ENCODE measurements around the gene PDPK1.
"Not testable (repeated sequence)": the region's sequence is repeated elsewhere in the genome, so short reads cannot be mapped to it uniquely, and the experiment has no call there.

Gene PDPK1

DNA sequence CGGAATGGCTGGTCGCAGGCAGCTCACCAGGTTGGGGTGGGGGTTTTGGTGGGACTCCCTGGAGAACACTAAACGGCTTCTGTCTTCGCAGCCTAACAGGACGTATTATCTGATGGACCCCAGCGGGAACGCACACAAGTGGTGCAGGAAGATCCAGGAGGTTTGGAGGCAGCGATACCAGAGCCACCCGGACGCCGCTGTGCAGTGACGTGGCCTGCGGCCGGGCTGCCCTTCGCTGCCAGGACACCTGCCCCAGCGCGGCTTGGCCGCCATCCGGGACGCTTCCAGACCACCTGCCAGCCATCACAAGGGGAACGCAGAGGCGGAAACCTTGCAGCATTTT, 59.7 kb downstream of the PDPK1 start:
- H3K4me3 ChIP-seq (ENCODE audit: low read length, poor library complexity, severe bottlenecking): no peak overlapping the region
- TF ChIP-seq, protein P1, sequence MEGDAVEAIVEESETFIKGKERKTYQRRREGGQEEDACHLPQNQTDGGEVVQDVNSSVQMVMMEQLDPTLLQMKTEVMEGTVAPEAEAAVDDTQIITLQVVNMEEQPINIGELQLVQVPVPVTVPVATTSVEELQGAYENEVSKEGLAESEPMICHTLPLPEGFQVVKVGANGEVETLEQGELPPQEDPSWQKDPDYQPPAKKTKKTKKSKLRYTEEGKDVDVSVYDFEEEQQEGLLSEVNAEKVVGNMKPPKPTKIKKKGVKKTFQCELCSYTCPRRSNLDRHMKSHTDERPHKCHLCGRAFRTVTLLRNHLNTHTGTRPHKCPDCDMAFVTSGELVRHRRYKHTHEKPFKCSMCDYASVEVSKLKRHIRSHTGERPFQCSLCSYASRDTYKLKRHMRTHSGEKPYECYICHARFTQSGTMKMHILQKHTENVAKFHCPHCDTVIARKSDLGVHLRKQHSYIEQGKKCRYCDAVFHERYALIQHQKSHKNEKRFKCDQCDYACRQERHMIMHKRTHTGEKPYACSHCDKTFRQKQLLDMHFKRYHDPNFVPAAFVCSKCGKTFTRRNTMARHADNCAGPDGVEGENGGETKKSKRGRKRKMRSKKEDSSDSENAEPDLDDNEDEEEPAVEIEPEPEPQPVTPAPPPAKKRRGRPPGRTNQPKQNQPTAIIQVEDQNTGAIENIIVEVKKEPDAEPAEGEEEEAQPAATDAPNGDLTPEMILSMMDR (conservative IDR thresholded peaks at IDR 0.05; ENCODE audit: low read length): no peak
- no peak for TF ChIP-seq EZH2phosphoT487 (IDR thresholded peaks at IDR 0.05; ENCODE audit: borderline replicate concordance)
- H3K27me3 ChIP-seq (ENCODE audit: insufficient read depth, low read length, poor library complexity, severe bottlenecking): no peaks in the 10 kb centered on the region
- no peak overlapping the region for H3K9ac ChIP-seq (ENCODE audit: low read depth, low read length, poor library complexity, severe bottlenecking)
- H3K4me1 ChIP-seq (ENCODE audit: insufficient read depth, low read length, poor library complexity, severe bottlenecking): peaks cover 2% of the 10 kb centered on the region
- H3K4me2 ChIP-seq (ENCODE audit: low read depth, low read length, poor library complexity, severe bottlenecking): no peak overlapping the region
- no peaks in the 10 kb centered on the region for H4K20me1 ChIP-seq (ENCODE audit: insufficient read depth, low read length, poor library complexity, severe bottlenecking)
- H3K36me3 ChIP-seq (ENCODE audit: insufficient read depth, low read length): peaks cover 6% of the 10 kb centered on the region; the same call in 1 of the 2 replicates
- no peaks in the 10 kb centered on the region for H3K9me2 ChIP-seq (replicated peaks; ENCODE audit: low read depth, low read length)
- no peak overlapping the region for H2AFZ ChIP-seq (ENCODE audit: low read length)
- no peaks in the 10 kb centered on the region for H3F3A ChIP-seq (ENCODE audit: low read depth)
- no peaks in the 10 kb centered on the region for H3K9me3 ChIP-seq (ENCODE audit: insufficient read depth, low read depth, low read length)
- no peaks in the 10 kb centered on the region for H3K79me2 ChIP-seq (ENCODE audit: insufficient read depth, low read length)

DNA sequence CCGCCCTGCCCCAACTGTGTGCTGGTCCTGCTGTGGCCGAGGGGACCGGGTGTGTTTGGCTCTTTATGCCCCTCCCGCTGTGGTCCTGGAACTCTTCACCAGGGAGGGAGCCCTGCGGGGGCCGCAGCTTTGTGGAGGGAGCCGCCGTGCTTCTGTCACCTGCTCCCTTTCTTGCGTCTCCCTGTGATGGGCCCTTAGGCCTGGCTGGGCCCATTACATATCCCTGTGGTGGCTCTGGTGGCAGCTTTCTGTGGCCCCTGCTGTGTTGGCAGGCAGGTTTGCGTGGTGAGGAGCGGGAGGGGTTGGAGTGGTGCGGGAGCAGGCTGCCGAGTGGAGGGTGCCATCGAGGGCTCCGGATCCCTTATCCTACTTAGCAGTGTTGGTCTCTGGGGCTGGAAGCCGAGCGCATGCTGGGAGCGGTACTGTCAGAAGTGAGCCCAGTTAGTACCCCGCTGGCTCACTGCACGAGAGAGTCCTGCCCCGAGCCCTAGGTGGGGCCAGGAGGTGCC, 60.4 kb downstream of the PDPK1 start:
- no peaks in the 10 kb centered on the region for H3F3A ChIP-seq (ENCODE audit: low read depth)
- H3K27me3 ChIP-seq (ENCODE audit: insufficient read depth, low read length, poor library complexity, severe bottlenecking): no peaks in the 10 kb centered on the region
- no peak overlapping the region for H3K4me2 ChIP-seq (ENCODE audit: low read depth, low read length, poor library complexity, severe bottlenecking)
- no peaks in the 10 kb centered on the region for H4K20me1 ChIP-seq (ENCODE audit: insufficient read depth, low read length, poor library complexity, severe bottlenecking)
- peaks cover 6% of the 10 kb centered on the region; the same call in 1 of the 2 replicates for H3K36me3 ChIP-seq (ENCODE audit: insufficient read depth, low read length)
- H3K9me3 ChIP-seq (ENCODE audit: insufficient read depth, low read depth, low read length): no peaks in the 10 kb centered on the region
- no peak overlapping the region for H3K4me3 ChIP-seq (ENCODE audit: low read length, poor library complexity, severe bottlenecking)
- no peak overlapping the region for H3K9ac ChIP-seq (ENCODE audit: low read depth, low read length, poor library complexity, severe bottlenecking)
- peaks cover 1% of the 10 kb centered on the region; the same call in 1 of the 2 replicates for H3K79me2 ChIP-seq (ENCODE audit: insufficient read depth, low read length)
- no peak for TF ChIP-seq EZH2phosphoT487 (IDR thresholded peaks at IDR 0.05; ENCODE audit: borderline replicate concordance)
- TF ChIP-seq, protein P1 (conservative IDR thresholded peaks at IDR 0.05; ENCODE audit: low read length): no peak
- H2AFZ ChIP-seq (ENCODE audit: low read length): no peak overlapping the region
- H3K9me2 ChIP-seq (replicated peaks; ENCODE audit: low read depth, low read length): no peaks in the 10 kb centered on the region
- H3K4me1 ChIP-seq (ENCODE audit: insufficient read depth, low read length, poor library complexity, severe bottlenecking): peaks cover 7% of the 10 kb centered on the region

DNA sequence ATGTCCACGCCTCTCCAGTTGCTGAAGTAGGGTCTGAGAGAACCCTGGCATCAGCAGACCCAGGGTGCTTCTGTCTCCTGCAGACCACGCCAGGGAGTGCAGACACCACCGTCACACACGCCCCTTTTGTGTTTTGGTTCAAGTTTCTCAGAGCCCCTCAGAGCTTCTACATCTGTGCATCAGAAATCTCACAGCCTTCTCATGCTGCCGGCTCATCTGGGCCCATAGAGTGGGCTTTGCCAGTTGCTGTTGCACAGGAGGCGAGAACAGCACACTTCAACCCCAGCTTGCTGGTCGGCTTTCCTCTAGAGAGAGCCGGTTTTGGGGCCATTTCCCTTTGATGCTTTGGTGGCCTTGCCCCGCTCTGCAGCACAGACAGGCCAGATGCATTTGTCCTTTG, 60.9 kb downstream of the PDPK1 start:
- H3K9ac ChIP-seq (ENCODE audit: low read depth, low read length, poor library complexity, severe bottlenecking): no peak overlapping the region
- H3K4me3 ChIP-seq (ENCODE audit: low read length, poor library complexity, severe bottlenecking): no peak overlapping the region
- peaks cover 6% of the 10 kb centered on the region; the same call in 1 of the 2 replicates for H3K36me3 ChIP-seq (ENCODE audit: insufficient read depth, low read length)
- no peak overlapping the region for H2AFZ ChIP-seq (ENCODE audit: low read length)
- H3F3A ChIP-seq (ENCODE audit: low read depth): no peaks in the 10 kb centered on the region
- no peak overlapping the region for H3K4me2 ChIP-seq (ENCODE audit: low read depth, low read length, poor library complexity, severe bottlenecking)
- no peak for TF ChIP-seq EZH2phosphoT487 (IDR thresholded peaks at IDR 0.05; ENCODE audit: borderline replicate concordance)
- TF ChIP-seq, protein P1 (conservative IDR thresholded peaks at IDR 0.05; ENCODE audit: low read length): no peak
- H3K79me2 ChIP-seq (ENCODE audit: insufficient read depth, low read length): peaks cover 6% of the 10 kb centered on the region
- peaks cover 7% of the 10 kb centered on the region for H3K4me1 ChIP-seq (ENCODE audit: insufficient read depth, low read length, poor library complexity, severe bottlenecking)
- peaks cover 3% of the 10 kb centered on the region for H4K20me1 ChIP-seq (ENCODE audit: insufficient read depth, low read length, poor library complexity, severe bottlenecking)
- no peaks in the 10 kb centered on the region for H3K27me3 ChIP-seq (ENCODE audit: insufficient read depth, low read length, poor library complexity, severe bottlenecking)
- no peaks in the 10 kb centered on the region for H3K9me3 ChIP-seq (ENCODE audit: insufficient read depth, low read depth, low read length)
- H3K9me2 ChIP-seq (replicated peaks; ENCODE audit: low read depth, low read length): no peaks in the 10 kb centered on the region

DNA sequence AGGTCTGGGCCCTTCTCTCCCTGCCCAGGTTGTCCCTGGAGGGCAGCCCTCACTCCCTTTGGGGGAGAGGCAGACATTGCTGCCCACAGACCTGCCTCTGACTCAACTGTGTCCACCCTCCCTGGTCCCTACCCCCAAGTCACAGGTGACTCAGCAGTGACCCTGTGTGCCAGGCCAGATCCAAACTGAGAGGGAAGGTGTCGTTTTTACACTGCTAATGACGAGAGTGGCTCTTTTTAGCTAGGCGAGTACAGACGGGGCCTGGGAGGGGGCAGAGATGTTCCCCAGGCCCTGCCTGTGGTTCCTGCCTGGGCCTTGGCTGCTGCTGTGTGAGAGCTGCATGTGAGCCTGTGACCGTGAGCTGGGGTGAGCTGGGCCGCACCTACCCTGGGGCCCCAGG, 61.3 kb downstream of the PDPK1 start:
- H3K4me1 ChIP-seq (ENCODE audit: insufficient read depth, low read length, poor library complexity, severe bottlenecking); H3K9me3 ChIP-seq (ENCODE audit: insufficient read depth, low read depth, low read length); H3F3A ChIP-seq (ENCODE audit: low read depth); H2AFZ ChIP-seq (ENCODE audit: low read length); H3K36me3 ChIP-seq (ENCODE audit: insufficient read depth, low read length); H3K9ac ChIP-seq (ENCODE audit: low read depth, low read length, poor library complexity, severe bottlenecking); H3K4me3 ChIP-seq (ENCODE audit: low read length, poor library complexity, severe bottlenecking); H3K27me3 ChIP-seq (ENCODE audit: insufficient read depth, low read length, poor library complexity, severe bottlenecking); H4K20me1 ChIP-seq (ENCODE audit: insufficient read depth, low read length, poor library complexity, severe bottlenecking); H3K9me2 ChIP-seq (replicated peaks; ENCODE audit: low read depth, low read length); H3K4me2 ChIP-seq (ENCODE audit: low read depth, low read length, poor library complexity, severe bottlenecking): not testable (repeated sequence)
- H3K79me2 ChIP-seq (ENCODE audit: insufficient read depth, low read length): peaks cover 11% of the 10 kb centered on the region

DNA sequence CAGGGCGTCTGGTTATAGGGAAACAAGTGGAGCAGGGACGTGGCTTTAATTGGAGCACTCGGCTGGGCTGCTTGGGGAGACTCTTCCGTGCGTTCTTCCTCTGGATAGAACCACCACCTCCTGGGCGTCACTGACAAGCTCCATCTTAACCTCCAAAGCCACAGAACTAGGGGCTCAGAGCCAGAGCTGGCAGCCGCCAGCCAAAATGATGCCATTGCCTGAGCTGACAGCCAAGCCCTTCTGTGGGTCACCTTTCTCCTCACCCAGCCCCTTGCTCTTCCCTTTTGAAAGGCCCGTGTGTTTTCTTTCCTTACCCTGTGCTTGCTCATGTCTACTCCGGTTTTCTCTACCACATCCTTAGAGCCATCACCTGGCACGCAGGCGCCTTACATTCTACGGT, 62.0 kb downstream of the PDPK1 start:
- not testable (repeated sequence) for H3K4me3 ChIP-seq (ENCODE audit: low read length, poor library complexity, severe bottlenecking); H4K20me1 ChIP-seq (ENCODE audit: insufficient read depth, low read length, poor library complexity, severe bottlenecking); H3K9ac ChIP-seq (ENCODE audit: low read depth, low read length, poor library complexity, severe bottlenecking)

More for the DNA sequence above, 62.0 kb downstream of the PDPK1 start:
- H3K9me3 ChIP-seq (ENCODE audit: insufficient read depth, low read depth, low read length); H3F3A ChIP-seq (ENCODE audit: low read depth); H3K27me3 ChIP-seq (ENCODE audit: insufficient read depth, low read length, poor library complexity, severe bottlenecking); H2AFZ ChIP-seq (ENCODE audit: low read length); H3K9me2 ChIP-seq (replicated peaks; ENCODE audit: low read depth, low read length); H3K4me2 ChIP-seq (ENCODE audit: low read depth, low read length, poor library complexity, severe bottlenecking); H3K4me1 ChIP-seq (ENCODE audit: insufficient read depth, low read length, poor library complexity, severe bottlenecking); H3K36me3 ChIP-seq (ENCODE audit: insufficient read depth, low read length): not testable (repeated sequence)
- H3K79me2 ChIP-seq (ENCODE audit: insufficient read depth, low read length): peaks cover 12% of the 10 kb centered on the region

All from Loucy (cell line).